ENCODE data around the gene GRIA2. TPM values are rescaled to one million over a fixed set of nuclear protein-coding genes. Genes with fewer than 3 reads are reported as not detected.

GRIA2 gene
- total RNA-seq, 2 experiments from 2014 or later: not detected

DNA sequence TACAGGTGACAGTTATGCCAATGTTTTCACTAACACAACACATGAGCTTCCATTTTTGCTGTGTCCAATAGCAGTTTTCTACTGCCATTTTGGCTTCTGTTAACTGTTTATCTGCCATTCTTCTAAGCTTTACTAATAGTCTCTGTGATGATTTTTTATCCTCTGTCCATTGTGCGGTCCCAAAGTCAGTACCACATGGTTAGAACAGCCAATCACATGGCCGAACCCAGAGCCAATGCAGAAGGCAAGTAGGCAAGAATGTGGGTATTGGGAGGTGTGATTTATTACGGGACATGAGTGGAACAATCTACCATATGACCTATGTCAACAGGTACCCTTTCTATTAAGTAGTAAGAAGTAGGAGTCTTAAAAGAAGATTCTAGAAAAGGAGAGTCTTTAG, 61.5 kb downstream of the GRIA2 start:
- H3K9me3 Mint-ChIP-seq: no peaks in the 10 kb centered on the region
- H3K27me3 Mint-ChIP-seq: no peaks in the 10 kb centered on the region
- H3K4me3 Mint-ChIP-seq: no peak overlapping the region
- H3K4me1 Mint-ChIP-seq: no peaks in the 10 kb centered on the region
- no peaks in the 10 kb centered on the region for H3K36me3 Mint-ChIP-seq
- no peak for ATAC-seq (ENCODE audit: low read depth)
- POLR2A ChIA-PET: no interaction called here
- H3K27ac Mint-ChIP-seq: no peak overlapping the region
- DNase-seq: no peak

DNA sequence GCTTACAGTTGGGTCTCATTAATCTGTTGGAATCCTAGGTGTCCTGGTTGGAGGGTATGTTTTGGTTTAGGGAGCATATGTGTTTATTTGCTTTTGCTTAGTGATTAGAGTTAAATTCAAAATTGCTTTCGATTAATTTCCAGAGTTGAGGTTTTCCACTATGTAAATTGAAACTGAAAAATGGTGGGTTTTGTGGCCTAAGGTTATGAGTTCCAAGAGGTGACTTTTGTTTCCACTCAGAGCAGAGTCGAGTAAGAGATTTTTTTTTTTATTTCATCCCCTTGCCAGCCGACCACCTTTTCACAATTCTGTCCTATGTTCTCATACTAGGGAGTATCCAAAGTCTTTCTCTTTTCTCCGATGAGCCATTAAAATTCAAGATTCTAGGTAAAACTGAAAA, 66.9 kb downstream of the GRIA2 start:
- no peak overlapping the region for H3K4me3 Mint-ChIP-seq
- no peaks in the 10 kb centered on the region for H3K36me3 Mint-ChIP-seq

GRCh38 chr4:157290622-157291021, 70.1 kb downstream of the GRIA2 start:
- H3K36me3 Mint-ChIP-seq: no peaks in the 10 kb centered on the region
- H3K4me1 Mint-ChIP-seq: no peaks in the 10 kb centered on the region
- POLR2A ChIA-PET: no interaction called here
- H3K9me3 Mint-ChIP-seq: no peaks in the 10 kb centered on the region
- DNase-seq (no peak), ATAC-seq (ENCODE audit: low read depth) (no peak)
- no peak overlapping the region for H3K27ac Mint-ChIP-seq
- H3K4me3 Mint-ChIP-seq: no peak overlapping the region
- no peaks in the 10 kb centered on the region for H3K27me3 Mint-ChIP-seq

More for the DNA sequence above, 66.9 kb downstream of the GRIA2 start:
- H3K27me3 Mint-ChIP-seq: no peaks in the 10 kb centered on the region
- POLR2A ChIA-PET: no interaction called here
- H3K27ac Mint-ChIP-seq: no peak overlapping the region
- ATAC-seq (ENCODE audit: low read depth) (no peak), DNase-seq (no peak)
- H3K4me1 Mint-ChIP-seq: no peaks in the 10 kb centered on the region
- no peaks in the 10 kb centered on the region for H3K9me3 Mint-ChIP-seq

DNA sequence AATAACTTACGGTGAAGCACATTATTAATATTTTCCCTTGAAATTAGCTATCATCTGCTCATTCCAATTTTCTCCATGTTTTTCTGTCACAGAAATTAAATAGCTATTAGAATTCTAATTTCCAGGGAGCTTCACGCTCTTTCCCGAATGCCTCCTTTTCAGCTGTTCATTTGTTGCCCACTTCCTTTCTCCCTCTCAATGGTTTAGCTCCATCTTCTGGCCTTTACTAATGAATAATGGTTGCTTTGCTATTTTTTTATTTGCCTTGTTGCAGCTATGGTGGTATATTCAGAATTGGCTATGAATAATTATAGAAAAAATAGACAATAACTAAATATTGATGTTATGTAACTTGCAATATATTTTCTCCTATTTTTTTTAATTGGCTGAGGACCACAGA, 70.5 kb downstream of the GRIA2 start:
- DNase-seq (no peak), ATAC-seq (ENCODE audit: low read depth) (no peak)
- Mint-ChIP-seq H3K4me1 (no peaks in the 10 kb centered on the region), H3K9me3 (no peaks in the 10 kb centered on the region), H3K27ac (no peak overlapping the region), H3K4me3 (no peak overlapping the region), H3K27me3 (no peaks in the 10 kb centered on the region), H3K36me3 (no peaks in the 10 kb centered on the region)
- POLR2A ChIA-PET: no interaction called here

- Mint-ChIP-seq H3K4me1 (no peaks in the 10 kb centered on the region), H3K27ac (no peak overlapping the region), H3K27me3 (no peaks in the 10 kb centered on the region), H3K36me3 (no peaks in the 10 kb centered on the region), H3K4me3 (no peak overlapping the region), H3K9me3 (no peaks in the 10 kb centered on the region)
- ATAC-seq (ENCODE audit: low read depth) (no peak), DNase-seq (no peak)
- POLR2A ChIA-PET: no interaction called here
Measured at GRCh38 chr4:157293673-157294072, 73.1 kb downstream of the GRIA2 start.

- Mint-ChIP-seq H3K36me3 (no peaks in the 10 kb centered on the region), H3K27me3 (no peaks in the 10 kb centered on the region), H3K9me3 (no peaks in the 10 kb centered on the region), H3K4me3 (no peak overlapping the region), H3K4me1 (no peaks in the 10 kb centered on the region), H3K27ac (no peak overlapping the region)
- POLR2A ChIA-PET: no interaction called here
- DNase-seq (no peak), ATAC-seq (ENCODE audit: low read depth) (no peak)
Measured at GRCh38 chr4:157294575-157294974, 74.0 kb downstream of the GRIA2 start.

GRCh38 chr4:157300701-157301100, 80.2 kb downstream of the GRIA2 start:
- DNase-seq (no peak), ATAC-seq (ENCODE audit: low read depth) (no peak)
- Mint-ChIP-seq H3K27me3 (no peaks in the 10 kb centered on the region), H3K4me3 (no peak overlapping the region), H3K36me3 (no peaks in the 10 kb centered on the region), H3K4me1 (no peaks in the 10 kb centered on the region), H3K9me3 (no peaks in the 10 kb centered on the region), H3K27ac (no peak overlapping the region)
- POLR2A ChIA-PET: no interaction called here

GRCh38 chr4:157303471-157303960, 83.0 kb downstream of the GRIA2 start:
- H3K4me3 Mint-ChIP-seq: no peak overlapping the region
- H3K27me3 Mint-ChIP-seq: no peaks in the 10 kb centered on the region
- H3K27ac Mint-ChIP-seq: no peak overlapping the region
- no peaks in the 10 kb centered on the region for H3K9me3 Mint-ChIP-seq
- ATAC-seq (ENCODE audit: low read depth) (no peak), DNase-seq (no peak)
- H3K4me1 Mint-ChIP-seq: no peaks in the 10 kb centered on the region
- no peaks in the 10 kb centered on the region for H3K36me3 Mint-ChIP-seq
- POLR2A ChIA-PET: no interaction called here

- Mint-ChIP-seq H3K4me1 (no peaks in the 10 kb centered on the region), H3K4me3 (no peak overlapping the region), H3K36me3 (no peaks in the 10 kb centered on the region), H3K27ac (no peak overlapping the region), H3K27me3 (no peaks in the 10 kb centered on the region), H3K9me3 (no peaks in the 10 kb centered on the region)
- ATAC-seq (ENCODE audit: low read depth) (no peak), DNase-seq (no peak)
- POLR2A ChIA-PET: no interaction called here
Measured at GRCh38 chr4:157304769-157305168, 84.2 kb downstream of the GRIA2 start.

DNA sequence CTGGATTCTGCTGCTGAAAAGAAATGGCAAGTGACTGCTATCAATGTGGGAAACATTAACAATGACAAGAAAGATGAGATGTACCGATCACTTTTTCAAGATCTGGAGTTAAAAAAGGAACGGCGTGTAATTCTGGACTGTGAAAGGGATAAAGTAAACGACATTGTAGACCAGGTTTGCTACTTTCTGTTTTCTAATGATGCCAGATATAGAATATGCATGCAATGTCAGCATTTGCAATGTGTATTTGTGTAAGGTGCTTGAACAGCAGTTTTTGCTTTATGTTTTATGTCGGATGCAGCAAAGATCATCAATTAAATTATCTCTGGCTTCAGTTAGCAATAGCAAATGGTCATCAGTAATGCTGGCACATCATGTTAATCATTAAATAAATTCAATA, 92.2 kb downstream of the GRIA2 start:
- no peaks in the 10 kb centered on the region for H3K27me3 Mint-ChIP-seq
- H3K9me3 Mint-ChIP-seq: no peaks in the 10 kb centered on the region
- no peaks in the 10 kb centered on the region for H3K4me1 Mint-ChIP-seq
- H3K4me3 Mint-ChIP-seq: no peak overlapping the region
- no peak for ATAC-seq (ENCODE audit: low read depth)
- POLR2A ChIA-PET: no interaction called here
- DNase-seq: no peak
- no peaks in the 10 kb centered on the region for H3K36me3 Mint-ChIP-seq
- no peak overlapping the region for H3K27ac Mint-ChIP-seq

DNA sequence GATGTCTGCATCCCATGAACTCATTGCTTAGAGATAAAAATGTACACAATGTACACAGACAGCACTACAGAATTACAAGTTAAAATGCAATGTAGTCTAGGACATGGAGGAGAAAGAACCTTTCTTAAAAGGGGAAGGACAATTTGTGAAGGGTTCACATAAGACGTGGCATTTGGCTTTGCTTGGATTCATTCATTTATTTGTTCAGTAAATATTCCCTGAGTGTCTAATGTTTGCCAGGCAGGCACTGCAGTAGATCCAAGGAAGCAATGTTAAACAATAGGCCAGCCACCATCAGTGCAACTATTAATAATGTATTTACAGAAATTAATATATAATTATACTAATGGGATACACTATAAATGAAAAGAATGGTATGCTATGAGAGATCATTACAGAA, 94.4 kb downstream of the GRIA2 start:
- Mint-ChIP-seq H3K27me3 (no peaks in the 10 kb centered on the region), H3K36me3 (no peaks in the 10 kb centered on the region), H3K4me1 (no peaks in the 10 kb centered on the region), H3K27ac (no peak overlapping the region), H3K9me3 (no peaks in the 10 kb centered on the region), H3K4me3 (no peak overlapping the region)
- POLR2A ChIA-PET: no interaction called here
- no peak for ATAC-seq (ENCODE audit: low read depth)
- no peak for DNase-seq

DNA sequence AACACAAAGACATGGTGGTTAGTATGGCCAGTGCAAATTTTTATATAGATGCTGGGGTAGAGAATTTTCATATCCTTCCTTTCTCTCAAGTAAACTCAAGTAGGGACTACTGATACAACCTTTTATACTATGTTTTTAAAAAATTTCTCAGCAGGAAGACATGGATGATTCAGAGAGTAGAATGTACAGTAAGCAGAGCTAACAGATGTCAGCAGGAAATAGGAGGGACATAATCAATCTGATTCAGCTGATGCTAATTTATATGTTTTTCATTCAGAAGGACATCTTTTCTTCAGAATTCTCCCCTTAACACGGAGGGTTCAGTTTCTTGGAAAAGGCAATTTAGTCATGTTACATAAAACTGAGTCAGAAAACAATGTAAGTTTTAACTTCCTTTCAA, 95.4 kb downstream of the GRIA2 start:
- POLR2A ChIA-PET: no interaction called here
- Mint-ChIP-seq H3K27me3 (no peaks in the 10 kb centered on the region), H3K9me3 (no peaks in the 10 kb centered on the region), H3K36me3 (no peaks in the 10 kb centered on the region), H3K4me1 (no peaks in the 10 kb centered on the region), H3K27ac (no peak overlapping the region), H3K4me3 (no peak overlapping the region)
- no peak for DNase-seq
- no peak for ATAC-seq (ENCODE audit: low read depth)

- H3K27ac Mint-ChIP-seq: no peak overlapping the region
- H3K36me3 Mint-ChIP-seq: no peaks in the 10 kb centered on the region
- H3K4me3 Mint-ChIP-seq: no peak overlapping the region
- no peak for ATAC-seq (ENCODE audit: low read depth)
- H3K9me3 Mint-ChIP-seq: no peaks in the 10 kb centered on the region
- H3K27me3 Mint-ChIP-seq: no peaks in the 10 kb centered on the region
- DNase-seq: no peak
- POLR2A ChIA-PET: no interaction called here
- H3K4me1 Mint-ChIP-seq: no peaks in the 10 kb centered on the region
Measured at GRCh38 chr4:157320092-157320491, 99.6 kb downstream of the GRIA2 start.

DNA sequence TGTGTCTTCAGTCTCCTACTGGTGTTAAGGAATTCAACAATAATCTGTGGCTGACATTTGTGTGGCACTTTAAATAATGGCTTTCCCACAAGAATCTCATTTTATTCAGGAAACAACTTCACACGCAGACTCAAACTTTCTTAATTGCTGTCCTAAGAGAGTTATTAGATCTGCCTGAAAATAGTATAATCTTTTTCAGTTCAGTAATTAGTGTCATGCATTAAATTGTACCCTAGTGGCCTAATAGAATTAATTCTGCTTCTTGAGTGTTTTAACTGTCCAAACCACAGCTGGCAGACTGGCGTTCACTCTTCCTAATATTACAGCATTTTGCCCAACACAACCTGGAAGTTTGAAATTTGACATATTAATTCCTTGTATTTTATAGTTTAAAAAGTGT, 107.1 kb downstream of the GRIA2 start:
- POLR2A ChIA-PET: no interaction called here
- no peaks in the 10 kb centered on the region for H3K4me1 Mint-ChIP-seq
- no peak overlapping the region for H3K4me3 Mint-ChIP-seq
- DNase-seq: no peak
- no peak overlapping the region for H3K27ac Mint-ChIP-seq
- no peaks in the 10 kb centered on the region for H3K27me3 Mint-ChIP-seq
- no peaks in the 10 kb centered on the region for H3K36me3 Mint-ChIP-seq
- H3K9me3 Mint-ChIP-seq: no peaks in the 10 kb centered on the region
- no peak for ATAC-seq (ENCODE audit: low read depth)

DNA sequence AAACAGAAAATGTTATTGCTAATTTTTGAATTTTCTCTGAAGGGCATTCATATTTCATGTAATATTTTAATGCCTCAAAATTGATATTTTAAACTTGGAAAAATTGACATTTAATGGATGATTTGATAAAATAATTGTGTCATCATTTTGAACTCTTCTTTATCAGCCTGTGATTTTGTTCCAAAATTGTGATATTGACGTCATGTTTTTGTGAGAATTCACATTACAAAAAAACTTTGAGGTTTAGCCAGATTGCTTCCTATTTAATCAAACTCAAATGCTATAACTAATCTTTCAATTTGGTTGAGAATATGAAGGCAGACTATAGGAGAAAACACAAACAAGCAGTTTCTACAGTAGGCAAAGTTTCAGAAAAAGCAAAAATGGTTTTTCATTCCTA, 137.4 kb downstream of the GRIA2 start:
- no peak overlapping the region for H3K4me3 Mint-ChIP-seq
- peaks cover 2% of the 10 kb centered on the region for H3K9me3 Mint-ChIP-seq
- ATAC-seq (ENCODE audit: low read depth): no peak
- H3K36me3 Mint-ChIP-seq: no peaks in the 10 kb centered on the region
- H3K27me3 Mint-ChIP-seq: no peaks in the 10 kb centered on the region
- POLR2A ChIA-PET: no interaction called here
- no peak overlapping the region for H3K27ac Mint-ChIP-seq
- no peaks in the 10 kb centered on the region for H3K4me1 Mint-ChIP-seq
- no peak for DNase-seq
